ENCODE data around the gene WASF3.

WASF3 gene

DNA sequence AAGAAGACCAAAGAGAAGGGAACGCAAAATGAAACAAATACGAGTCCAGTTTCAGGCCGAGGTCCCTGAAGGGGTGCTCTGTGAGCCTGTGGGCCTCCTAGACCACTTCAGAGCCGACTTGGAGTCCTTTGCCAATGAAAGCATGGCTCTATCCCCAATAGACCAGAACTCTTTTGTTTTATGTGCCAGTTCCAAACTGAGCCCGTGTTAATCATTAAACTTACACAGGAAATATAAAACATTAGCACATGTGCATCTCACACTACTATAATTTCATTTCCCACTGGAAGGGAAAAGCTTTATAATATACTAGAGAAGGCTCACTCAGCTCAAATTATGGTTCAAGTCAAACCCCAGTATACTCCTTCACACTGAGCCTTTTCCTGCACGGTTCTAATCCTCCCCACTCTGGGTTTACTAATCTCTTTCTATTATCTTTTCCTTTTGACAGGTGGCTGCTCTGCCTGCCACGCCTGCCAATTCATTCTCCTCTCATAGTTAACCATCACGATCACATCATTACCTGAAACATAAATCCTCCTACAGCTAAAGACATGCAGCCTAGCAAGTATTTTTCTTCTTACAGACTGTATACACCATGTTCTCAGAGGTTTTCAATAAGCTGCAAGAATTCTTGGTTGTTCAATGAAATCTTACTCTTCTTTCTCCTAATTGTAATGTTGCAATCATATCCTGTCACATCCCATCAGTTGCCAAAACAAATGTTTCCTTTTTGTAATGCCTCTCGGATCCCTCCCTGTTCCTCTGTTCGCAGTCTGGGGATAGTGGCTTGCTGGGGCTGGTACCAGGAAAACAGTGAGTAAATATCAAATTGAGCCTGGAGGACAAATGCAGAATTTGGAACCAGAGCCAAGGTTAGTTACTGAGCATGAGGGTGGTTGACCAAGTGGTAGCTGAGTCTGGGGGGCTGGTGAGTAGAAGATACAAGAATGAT is 18.8 kb upstream of the WASF3 start:
- Mint-ChIP-seq H3K27ac (no peak overlapping the region), H3K4me3 (no peak overlapping the region), H3K27me3 (peaks cover 5% of the 10 kb centered on the region), H3K4me1 (ENCODE audit: low read depth) (no peaks in the 10 kb centered on the region), H3K9me3 (no peaks in the 10 kb centered on the region), H3K36me3 (ENCODE audit: low read depth) (no peaks in the 10 kb centered on the region)

DNA sequence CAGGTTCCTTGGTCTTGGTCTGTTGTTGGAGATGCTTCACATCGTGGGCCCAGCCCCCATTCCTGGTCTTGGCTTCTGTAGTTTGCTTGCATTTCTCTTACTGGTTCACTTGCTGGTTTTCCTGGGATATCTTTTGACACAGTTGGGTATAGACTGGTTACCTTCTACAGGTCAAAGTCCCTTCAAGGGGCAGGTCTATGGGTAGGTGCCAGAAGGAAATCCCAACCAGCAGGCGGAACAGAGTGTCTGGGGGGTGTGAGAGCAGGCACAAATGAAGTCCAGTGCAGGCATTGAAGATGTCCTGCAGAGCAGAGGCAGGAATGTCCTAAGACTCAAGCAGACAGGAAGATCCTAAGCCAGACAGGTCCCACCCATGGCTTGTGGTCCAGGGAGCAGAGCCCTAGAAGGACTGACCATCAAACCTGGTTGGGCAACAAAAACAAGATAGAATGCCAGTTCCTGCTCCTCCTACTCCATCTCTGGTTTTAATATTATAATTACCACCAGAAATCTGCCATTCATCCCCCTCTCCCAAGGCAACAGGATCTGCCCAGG is 17.7 kb upstream of the WASF3 start:
- H3K27ac Mint-ChIP-seq, result no peak overlapping the region
- no peaks in the 10 kb centered on the region for H3K36me3 Mint-ChIP-seq (ENCODE audit: low read depth)
- H3K4me3 Mint-ChIP-seq, result no peak overlapping the region
- no peaks in the 10 kb centered on the region for H3K9me3 Mint-ChIP-seq
- peaks cover 4% of the 10 kb centered on the region for H3K27me3 Mint-ChIP-seq
- no peaks in the 10 kb centered on the region for H3K4me1 Mint-ChIP-seq (ENCODE audit: low read depth)

DNA sequence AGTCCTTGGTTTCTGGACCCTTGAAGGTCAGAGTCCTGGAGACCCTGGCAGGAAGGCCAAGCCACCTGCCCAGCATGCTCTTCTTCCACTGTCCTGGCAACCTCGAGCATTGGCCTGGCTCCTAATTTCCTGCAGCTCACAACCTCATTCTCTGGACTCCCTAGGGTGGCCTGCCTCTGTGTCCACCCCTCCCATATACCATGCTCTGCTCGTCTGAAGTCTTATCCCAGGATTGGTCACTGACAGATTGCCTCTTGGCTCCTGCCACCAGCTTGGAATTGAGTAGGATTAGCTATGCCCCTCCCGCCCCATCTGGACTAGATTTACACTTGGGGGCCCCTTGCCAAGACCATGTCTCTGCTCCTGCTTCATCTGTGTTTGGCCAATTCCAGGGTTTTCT is 17.1 kb upstream of the WASF3 start:
- H3K27me3 Mint-ChIP-seq, result peaks cover 4% of the 10 kb centered on the region
- H3K9me3 Mint-ChIP-seq, result no peaks in the 10 kb centered on the region
- no peaks in the 10 kb centered on the region for H3K4me1 Mint-ChIP-seq (ENCODE audit: low read depth)
- H3K4me3 Mint-ChIP-seq, result no peak overlapping the region
- H3K27ac Mint-ChIP-seq, result no peak overlapping the region
- H3K36me3 Mint-ChIP-seq (ENCODE audit: low read depth), result no peaks in the 10 kb centered on the region

DNA sequence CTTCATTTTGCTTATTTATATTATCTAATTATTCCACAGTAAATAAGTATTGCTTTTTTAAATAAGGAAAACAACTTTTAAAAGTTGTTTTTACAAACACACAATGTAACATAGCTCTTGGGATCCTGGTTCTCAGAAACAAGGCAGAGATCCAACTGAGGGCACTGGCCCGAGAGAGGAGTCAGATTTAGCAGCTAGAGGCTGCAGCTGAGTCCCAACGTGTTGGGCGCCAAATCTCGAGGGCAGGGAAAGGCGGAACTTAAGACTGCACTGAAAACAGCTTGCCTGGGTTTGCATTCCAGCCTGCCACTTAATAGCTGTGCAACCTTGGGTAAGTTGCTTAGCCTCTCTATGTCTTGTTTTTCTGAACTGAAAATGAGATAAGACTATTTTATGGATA is 16.4 kb upstream of the WASF3 start:
- Mint-ChIP-seq H3K4me1 (ENCODE audit: low read depth) (no peaks in the 10 kb centered on the region), H3K27me3 (peaks cover 4% of the 10 kb centered on the region), H3K36me3 (ENCODE audit: low read depth) (no peaks in the 10 kb centered on the region), H3K9me3 (no peaks in the 10 kb centered on the region), H3K4me3 (no peak overlapping the region), H3K27ac (no peak overlapping the region)

DNA sequence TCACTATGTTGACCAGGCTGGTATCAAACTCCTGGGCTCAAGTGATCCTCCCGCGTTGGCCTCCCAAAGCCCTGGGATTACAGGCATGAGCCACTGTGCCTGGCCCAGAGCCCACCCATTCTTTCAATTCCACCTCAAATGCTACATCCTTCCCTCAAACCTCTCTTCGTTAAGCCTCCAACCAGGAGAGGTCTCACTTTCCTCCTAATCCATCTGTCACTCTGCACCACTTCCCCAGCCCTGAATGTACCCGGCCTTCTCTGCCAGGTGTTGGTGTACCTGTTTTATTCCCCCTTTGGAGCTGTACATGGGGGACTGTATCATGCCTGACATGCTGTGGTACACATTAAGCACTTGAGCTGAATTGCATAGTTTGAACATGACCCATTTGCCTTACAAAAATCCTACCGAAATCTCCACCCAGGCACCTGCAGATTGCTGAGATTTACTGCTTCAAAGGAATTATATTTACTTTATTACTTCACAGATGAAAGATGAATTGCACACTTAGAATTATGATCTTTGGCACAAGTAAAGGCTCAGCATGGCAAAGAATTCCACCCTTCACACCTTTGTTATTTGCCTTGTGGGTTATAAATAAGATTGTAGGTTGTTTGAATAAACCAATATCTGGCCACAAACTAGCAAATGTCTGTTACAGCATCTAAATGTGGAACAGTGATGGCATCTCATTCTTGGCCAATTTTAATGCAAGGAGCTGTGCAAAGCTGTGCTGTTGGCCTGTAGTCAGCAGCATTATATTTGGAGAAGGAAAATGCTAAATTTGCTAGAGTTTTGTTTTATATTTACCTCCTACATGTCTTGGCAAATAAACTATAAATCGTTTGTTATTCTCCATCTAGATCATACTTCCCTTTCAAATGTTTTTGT is 15.6 kb upstream of the WASF3 start:
- Mint-ChIP-seq H3K9me3 (no peaks in the 10 kb centered on the region), H3K4me1 (ENCODE audit: low read depth) (no peaks in the 10 kb centered on the region), H3K27ac (no peak overlapping the region), H3K4me3 (no peak overlapping the region), H3K36me3 (ENCODE audit: low read depth) (no peaks in the 10 kb centered on the region), H3K27me3 (peaks cover 4% of the 10 kb centered on the region)

DNA sequence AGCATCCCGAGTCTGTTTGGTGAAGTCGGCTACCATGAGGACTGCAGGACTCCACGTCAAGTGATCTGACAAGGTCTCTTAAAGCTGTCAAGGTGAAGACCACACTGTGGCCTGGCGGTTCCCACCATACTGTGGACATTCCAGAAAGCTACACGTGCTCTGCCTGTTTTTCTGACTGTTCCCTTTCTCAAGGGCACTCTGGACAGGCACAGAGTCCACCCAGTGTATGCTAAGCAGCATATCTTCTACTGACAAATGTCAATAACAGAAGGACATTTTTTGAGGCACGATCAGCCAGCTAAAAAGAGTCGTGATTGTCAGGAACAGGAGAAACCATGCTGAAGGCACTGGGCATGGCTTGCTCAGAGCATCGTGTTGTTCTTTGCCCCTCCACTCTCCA is 12.8 kb upstream of the WASF3 start:
- no peak overlapping the region for H3K27ac Mint-ChIP-seq
- H3K4me3 Mint-ChIP-seq, result no peak overlapping the region
- no peaks in the 10 kb centered on the region for H3K36me3 Mint-ChIP-seq (ENCODE audit: low read depth)
- H3K4me1 Mint-ChIP-seq (ENCODE audit: low read depth), result no peaks in the 10 kb centered on the region
- no peaks in the 10 kb centered on the region for H3K27me3 Mint-ChIP-seq
- no peaks in the 10 kb centered on the region for H3K9me3 Mint-ChIP-seq

DNA sequence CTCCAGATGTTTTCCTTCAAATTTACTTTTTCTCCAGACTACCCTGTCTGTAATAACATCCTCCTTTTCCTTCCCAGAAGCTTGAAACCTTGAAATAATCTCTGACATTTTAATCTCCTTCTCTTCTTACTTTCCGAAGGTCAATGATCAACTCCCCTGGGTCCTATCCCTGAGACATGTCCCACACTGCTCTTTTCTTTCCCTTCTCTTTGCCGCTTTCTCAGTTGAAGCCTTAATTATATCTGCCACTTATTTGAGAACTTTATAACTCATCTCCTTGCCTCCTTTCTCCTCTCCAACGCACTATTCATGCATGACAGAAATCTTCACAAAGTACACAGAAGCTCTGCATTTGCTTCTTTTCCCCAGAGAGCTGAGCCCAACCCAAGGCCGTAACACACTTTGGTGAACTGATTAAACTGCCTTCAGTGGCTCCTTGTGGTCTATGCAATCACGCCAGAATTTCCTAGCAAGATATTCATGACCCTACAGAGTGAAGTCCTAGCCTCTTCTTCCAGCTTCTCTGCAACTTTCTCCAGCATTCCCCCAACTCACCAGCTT is 9.2 kb upstream of the WASF3 start:
- no peak overlapping the region for H3K4me3 Mint-ChIP-seq
- H3K9me3 Mint-ChIP-seq, result no peaks in the 10 kb centered on the region
- no peaks in the 10 kb centered on the region for H3K36me3 Mint-ChIP-seq (ENCODE audit: low read depth)
- H3K27me3 Mint-ChIP-seq, result peaks cover 16% of the 10 kb centered on the region
- no peaks in the 10 kb centered on the region for H3K4me1 Mint-ChIP-seq (ENCODE audit: low read depth)
- no peak overlapping the region for H3K27ac Mint-ChIP-seq

DNA sequence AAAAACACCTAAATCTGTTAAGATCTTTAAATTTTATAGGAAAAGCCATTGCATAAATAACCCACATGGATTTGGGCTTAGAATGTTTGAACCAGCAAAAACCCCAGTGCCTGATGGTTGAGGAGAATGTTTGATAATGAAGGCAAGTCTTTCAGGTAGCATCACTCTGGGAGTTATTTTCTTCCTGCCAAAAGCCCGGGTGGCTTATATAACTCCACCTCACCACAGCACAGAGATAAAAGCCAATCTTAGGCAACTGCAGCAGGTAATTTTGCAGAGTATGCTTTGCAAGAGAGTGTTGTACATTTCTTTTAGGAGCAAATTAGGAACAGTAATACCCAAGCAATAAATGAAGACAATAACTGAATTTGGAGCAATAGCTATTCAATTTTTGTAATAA is 7.8 kb upstream of the WASF3 start:
- Mint-ChIP-seq H3K4me3 (no peak overlapping the region), H3K9me3 (no peaks in the 10 kb centered on the region), H3K4me1 (ENCODE audit: low read depth) (no peaks in the 10 kb centered on the region), H3K27me3 (peaks cover 24% of the 10 kb centered on the region), H3K36me3 (ENCODE audit: low read depth) (no peaks in the 10 kb centered on the region), H3K27ac (no peak overlapping the region)

DNA sequence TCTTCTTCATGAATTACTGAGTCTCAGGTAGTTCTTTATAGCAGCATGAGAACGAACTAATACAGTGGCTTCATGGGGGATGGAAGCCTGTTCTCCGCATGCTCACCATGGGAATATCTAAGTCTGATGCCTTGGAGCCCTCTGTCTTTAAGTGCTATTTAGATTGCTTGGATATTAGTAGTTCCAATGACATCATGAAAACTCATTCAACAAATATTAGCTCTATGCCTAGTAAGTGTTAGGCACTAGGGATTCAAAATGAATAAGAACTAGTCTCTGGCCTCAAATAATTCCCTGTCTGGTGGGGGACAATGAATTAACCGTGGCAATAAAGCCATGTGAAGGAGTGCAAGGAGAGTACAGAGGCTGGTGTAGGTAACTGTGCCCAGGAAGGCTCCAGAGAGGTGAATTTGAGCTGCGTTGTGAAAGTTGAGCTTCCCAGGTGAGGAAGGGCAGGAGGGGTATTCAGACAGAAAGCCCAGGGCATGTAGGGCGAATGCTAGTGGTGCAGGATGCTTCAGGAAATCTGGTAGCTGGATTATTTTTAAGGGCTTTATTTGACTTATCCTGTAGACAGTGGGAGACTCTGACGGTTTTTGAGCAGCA is 6.1 kb upstream of the WASF3 start:
- H3K4me1 Mint-ChIP-seq (ENCODE audit: low read depth), result no peaks in the 10 kb centered on the region
- no peaks in the 10 kb centered on the region for H3K36me3 Mint-ChIP-seq (ENCODE audit: low read depth)

DNA sequence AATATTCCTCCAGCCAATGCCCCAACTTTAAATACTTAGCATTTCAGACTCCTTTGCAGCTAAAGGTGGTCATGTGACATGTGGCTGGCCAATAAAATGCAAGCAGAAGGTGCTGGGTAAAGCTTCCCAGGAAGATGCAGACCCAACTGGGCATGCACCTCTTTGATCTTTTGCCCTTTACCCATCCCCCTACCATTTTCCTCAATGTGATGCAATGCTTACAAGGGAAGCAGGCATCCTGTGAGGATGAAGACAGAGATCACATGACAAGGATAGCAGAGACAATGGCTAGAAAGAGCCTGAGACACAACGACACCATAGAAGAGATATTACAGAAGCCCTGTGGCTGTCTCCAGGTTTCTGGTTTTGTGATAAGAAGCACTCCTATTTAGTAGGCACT is 2.1 kb upstream of the WASF3 start:
- Mint-ChIP-seq H3K4me1 (ENCODE audit: low read depth) (peaks cover 13% of the 10 kb centered on the region), H3K4me3 (no peak overlapping the region), H3K9me3 (no peaks in the 10 kb centered on the region), H3K27ac (no peak overlapping the region), H3K36me3 (ENCODE audit: low read depth) (no peaks in the 10 kb centered on the region), H3K27me3 (peaks cover 62% of the 10 kb centered on the region)

More for the DNA sequence above, 6.1 kb upstream of the WASF3 start:
- Mint-ChIP-seq H3K27me3 (peaks cover 40% of the 10 kb centered on the region), H3K9me3 (no peaks in the 10 kb centered on the region), H3K4me3 (no peak overlapping the region), H3K27ac (no peak overlapping the region)

DNA sequence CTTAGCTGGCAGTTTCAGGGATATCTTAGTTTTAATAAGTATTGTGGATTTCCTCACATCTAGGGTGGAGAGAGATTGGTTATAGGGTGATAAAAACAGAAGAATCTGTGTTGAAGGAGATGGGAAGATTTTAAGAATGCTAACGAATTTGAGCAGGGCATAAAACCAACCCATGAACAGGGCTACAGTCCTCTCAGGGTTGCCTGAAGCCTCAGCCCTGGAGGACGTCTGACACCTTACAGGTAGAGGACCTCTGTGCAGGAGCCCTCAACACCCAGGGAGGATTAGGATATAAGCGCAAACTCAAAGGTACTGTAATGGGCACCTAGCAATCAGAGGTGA is 461 bp upstream of the WASF3 start:
- Mint-ChIP-seq H3K27ac (no peak overlapping the region), H3K4me1 (ENCODE audit: low read depth) (peaks cover 13% of the 10 kb centered on the region), H3K4me3 (peak overlapping the region; percentile 49), H3K36me3 (ENCODE audit: low read depth) (no peaks in the 10 kb centered on the region), H3K27me3 (peaks cover 48% of the 10 kb centered on the region), H3K9me3 (no peaks in the 10 kb centered on the region)

DNA sequence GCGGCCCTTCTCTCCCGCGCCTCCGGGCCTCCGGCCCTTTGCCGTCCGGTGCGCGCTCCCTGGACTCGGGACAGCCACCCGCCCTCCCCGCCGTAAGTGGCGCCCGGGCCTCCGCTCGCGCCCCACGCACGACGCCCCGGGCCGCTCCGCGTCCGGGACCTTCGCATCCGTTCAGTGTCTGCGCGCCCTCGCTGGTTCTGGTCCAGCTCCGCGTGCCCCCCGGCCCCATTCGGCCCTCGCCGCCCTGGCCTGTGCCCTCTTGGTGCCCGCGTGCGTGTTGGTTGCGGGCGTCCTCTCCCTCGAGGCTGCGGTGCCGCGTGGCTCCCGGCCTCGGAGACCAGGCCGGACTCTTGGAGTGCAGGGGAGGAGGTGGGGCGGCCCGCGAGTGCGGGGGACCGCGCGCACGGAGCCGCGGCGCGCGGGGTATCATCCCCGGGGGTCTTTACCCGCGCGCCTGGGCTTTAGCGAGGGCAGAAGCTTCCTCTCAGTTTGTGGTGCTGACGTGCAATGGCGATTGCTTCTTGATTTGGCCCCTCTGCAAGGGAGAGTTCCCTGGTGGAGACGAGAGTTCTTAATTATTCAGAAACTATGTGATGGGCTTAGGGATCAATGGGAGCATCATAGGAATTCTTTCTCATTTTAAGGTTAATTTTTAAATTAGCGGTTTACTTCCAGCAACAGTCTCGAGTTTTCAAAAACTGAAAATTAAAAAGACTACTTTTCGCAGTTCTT is 757 bp downstream of the WASF3 start:
- H3K27me3 Mint-ChIP-seq, result peaks cover 46% of the 10 kb centered on the region
- peaks cover 13% of the 10 kb centered on the region for H3K4me1 Mint-ChIP-seq (ENCODE audit: low read depth)
- H3K36me3 Mint-ChIP-seq (ENCODE audit: low read depth), result no peaks in the 10 kb centered on the region
- H3K27ac Mint-ChIP-seq, result no peak overlapping the region
- H3K4me3 Mint-ChIP-seq, result peak overlapping the region; percentile 61
- no peaks in the 10 kb centered on the region for H3K9me3 Mint-ChIP-seq

DNA sequence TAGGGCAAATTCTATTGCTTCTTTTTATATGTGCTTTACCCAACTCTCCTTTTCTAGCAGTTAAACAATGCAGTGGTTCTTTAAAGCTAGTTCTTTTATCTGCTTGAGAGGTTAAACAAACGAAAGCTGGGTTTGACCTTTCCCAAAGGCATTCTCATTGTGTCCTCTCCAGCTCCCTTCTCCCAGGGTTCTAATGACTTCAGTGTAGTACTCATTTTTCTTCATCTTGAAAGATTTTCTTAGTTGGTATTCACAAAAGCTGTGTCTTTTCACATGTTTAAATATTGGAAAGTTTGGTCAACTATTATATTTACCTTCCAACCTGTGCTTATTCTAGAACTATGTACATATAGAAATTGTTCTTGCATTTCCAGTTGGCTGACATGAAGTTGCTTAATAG is 1.5 kb downstream of the WASF3 start:
- Mint-ChIP-seq H3K36me3 (ENCODE audit: low read depth) (no peaks in the 10 kb centered on the region), H3K4me1 (ENCODE audit: low read depth) (peaks cover 13% of the 10 kb centered on the region), H3K4me3 (no peak overlapping the region), H3K27me3 (peaks cover 49% of the 10 kb centered on the region), H3K9me3 (no peaks in the 10 kb centered on the region), H3K27ac (no peak overlapping the region)

DNA sequence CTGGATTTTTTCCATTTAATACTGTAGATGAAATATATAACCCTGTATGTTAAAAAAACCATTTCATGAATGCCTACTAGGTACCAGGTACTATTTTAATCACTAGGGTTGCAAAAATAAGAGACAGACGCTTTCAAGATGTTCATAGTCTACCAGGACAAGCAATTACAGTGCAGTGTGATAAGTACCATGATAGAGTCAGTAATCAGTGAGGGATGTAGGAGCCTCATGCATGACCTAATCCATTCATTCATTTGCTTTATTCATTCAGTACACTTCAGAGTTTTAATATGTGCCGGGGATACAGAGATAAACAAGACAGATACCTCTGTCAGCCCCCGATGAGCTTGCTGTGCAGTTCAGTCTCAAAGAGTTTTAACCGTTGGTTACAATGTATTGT is 3.0 kb downstream of the WASF3 start:
- Mint-ChIP-seq H3K9me3 (no peaks in the 10 kb centered on the region), H3K27me3 (peaks cover 47% of the 10 kb centered on the region), H3K4me3 (no peak overlapping the region), H3K36me3 (ENCODE audit: low read depth) (no peaks in the 10 kb centered on the region), H3K27ac (no peak overlapping the region), H3K4me1 (ENCODE audit: low read depth) (peaks cover 13% of the 10 kb centered on the region)

Measured in stimulated activated naive CD8-positive, alpha-beta T cell treated with anti-CD3 and anti-CD28 coated beads, Interleukin-15, Interleukin-2, amounts not matched to agents 100 ng/mL and 50 ng/mL, for 24 hours (primary cell).